IPS DF 6.9 (cell line): Measurements from ENCODE around the gene GBP5.
"Not testable (repeated sequence)": the region's sequence is repeated elsewhere in the genome, so short reads cannot be mapped to it uniquely, and the experiment has no call there.

Experiments used
- DNase-seq: peaks from one replicate; pipeline ENCODE4 v3.0.0-alpha.2; 2013; ENCODE audit warnings: low read depth, low spot score
- H3K27ac ChIP-seq: one replicate; pipeline ENCODE4 v1.5.1; 2013; ENCODE audit warnings: low read length, control low read depth
- H3K27me3 ChIP-seq: 2 replicates; pipeline ENCODE4 v1.6.1; 2013; ENCODE audit warnings: mild to moderate bottlenecking, low read length; ENCODE audit not compliant: control insufficient read depth, insufficient read depth
- H3K36me3 ChIP-seq: 2 replicates; pipeline ENCODE4 v1.6.1; 2013; ENCODE audit warnings: low read length; ENCODE audit not compliant: control insufficient read depth, insufficient read depth
- H3K4me1 ChIP-seq: 2 replicates; pipeline ENCODE4 v1.6.1; 2013; ENCODE audit warnings: low read length; ENCODE audit not compliant: control insufficient read depth, insufficient read depth
- H3K4me3 ChIP-seq: 2 replicates; pipeline ENCODE4 v1.5.1; 2013; ENCODE audit warnings: mild to moderate bottlenecking, low read length
- H3K9me3 ChIP-seq: 2 replicates; pipeline ENCODE4 v1.6.1; 2013; ENCODE audit warnings: low read length, inconsistent platforms; ENCODE audit not compliant: control insufficient read depth, insufficient read depth
- WGBS: extraction: QIAGEN DNeasy Blood & Tissue Kit; methylation state at CpG from one replicate; pipeline ENCODE4 v1.1.7; 2013; ENCODE audit warnings: mixed read lengths, missing lambda C conversion rate; ENCODE audit not compliant: insufficient read length, insufficient coverage; 5-methylcytosine and 5-hydroxymethylcytosine counted together

The GBP5 gene

DNA sequence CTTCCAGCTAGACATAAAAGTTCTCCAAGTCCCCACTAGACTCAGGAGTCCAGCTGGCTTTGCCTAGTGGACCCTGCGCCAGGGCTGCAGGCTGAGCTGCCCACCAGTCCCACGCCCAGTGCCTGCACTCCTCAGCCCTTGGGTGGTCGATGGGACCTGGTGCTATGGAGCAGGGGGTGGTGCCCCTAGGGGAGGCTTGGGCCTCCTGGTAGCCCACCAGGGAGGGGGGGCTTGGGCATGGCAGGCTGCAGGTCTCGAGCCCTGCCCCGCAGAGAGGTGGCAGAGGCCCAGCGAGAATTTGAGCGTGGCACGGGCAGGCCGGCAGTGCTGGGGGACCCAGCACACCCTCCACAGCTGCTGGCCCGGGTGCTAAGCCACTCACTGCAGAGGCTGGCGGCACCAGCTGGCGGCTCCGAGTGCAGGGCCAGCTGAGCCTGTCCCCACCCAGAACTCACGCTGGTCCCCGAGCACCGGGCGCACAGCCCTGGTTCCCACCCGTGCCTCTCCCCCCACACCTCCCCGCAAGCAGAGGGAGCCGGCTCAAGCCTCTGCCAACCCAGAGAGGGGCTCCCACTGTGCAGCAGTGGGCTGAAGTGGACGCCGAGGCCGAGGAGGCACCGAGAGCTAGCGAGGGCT, 30.2 kb upstream of the GBP5 start:
- H3K27me3 ChIP-seq = no peaks in the 10 kb centered on the region
- H3K27ac ChIP-seq = no peak overlapping the region
- no peaks in the 10 kb centered on the region for H3K36me3 ChIP-seq
- WGBS = no CpG with 5 or more reads among the region's 25 CpGs
- H3K4me1 ChIP-seq = no peaks in the 10 kb centered on the region
- no peak for DNase-seq
- H3K9me3 ChIP-seq = no peaks in the 10 kb centered on the region
- H3K4me3 ChIP-seq = no peak overlapping the region

DNA sequence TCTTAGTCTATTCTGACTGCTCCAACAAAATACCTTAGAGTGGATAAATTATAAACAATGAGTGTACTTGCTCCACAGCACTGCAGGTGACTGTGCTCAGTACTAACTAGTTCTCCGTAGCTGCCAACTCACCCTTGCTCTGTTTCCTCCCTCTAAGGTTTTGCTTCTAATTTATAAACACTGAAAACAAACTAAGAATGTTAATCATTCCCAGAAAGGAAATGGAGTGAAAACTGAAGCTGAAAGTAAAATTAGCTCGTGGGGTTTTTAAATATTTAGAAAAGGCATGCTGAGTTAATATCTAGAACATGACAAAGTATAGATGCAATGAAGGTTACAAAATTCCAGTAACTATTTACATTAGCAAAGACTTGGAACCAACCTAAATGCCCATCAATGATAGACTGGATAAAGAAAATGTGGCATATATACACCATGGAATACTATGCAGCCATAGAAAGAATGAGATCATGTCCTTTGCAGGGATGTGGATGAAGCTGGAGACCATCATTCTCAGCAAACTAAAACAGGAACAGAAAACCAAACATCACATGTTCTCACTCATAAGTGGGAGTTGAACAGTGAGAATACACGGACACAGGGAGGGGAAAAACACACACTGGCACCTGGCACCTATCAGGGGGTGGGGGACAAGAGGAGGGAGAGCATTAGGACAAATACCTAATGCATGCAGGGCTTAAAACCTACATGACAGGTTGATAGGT, 27.2 kb upstream of the GBP5 start:
- not testable (repeated sequence) for H3K27ac ChIP-seq, H3K27me3 ChIP-seq, H3K9me3 ChIP-seq, DNase-seq, H3K4me3 ChIP-seq, H3K36me3 ChIP-seq, H3K4me1 ChIP-seq
- no CpG with 5 or more reads among the region's 3 CpGs for WGBS

DNA sequence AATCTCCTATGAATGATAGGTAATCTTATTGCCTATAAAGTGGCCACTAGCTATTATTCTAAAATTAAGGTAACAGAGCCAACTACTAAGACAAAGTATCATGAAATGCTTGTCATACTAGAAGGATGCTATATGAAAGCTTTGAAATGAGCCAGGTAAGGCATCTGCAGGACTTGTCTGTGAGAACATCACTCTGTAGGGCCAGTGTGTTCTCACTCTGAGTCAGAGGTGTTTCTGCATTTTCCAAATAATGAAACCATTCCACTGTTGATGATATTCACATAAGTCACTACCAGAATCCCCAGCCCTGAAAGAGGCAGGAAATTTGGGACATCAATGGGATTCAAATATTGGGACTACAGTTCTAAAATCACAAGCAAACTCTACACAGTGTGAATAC, 25.8 kb upstream of the GBP5 start:
- Histone ChIP-seq H3K9me3 (no peaks in the 10 kb centered on the region), H3K4me1 (no peaks in the 10 kb centered on the region), H3K27me3 (no peaks in the 10 kb centered on the region), H3K27ac (no peak overlapping the region), H3K4me3 (no peak overlapping the region), H3K36me3 (no peaks in the 10 kb centered on the region)
- no peak for DNase-seq

DNA sequence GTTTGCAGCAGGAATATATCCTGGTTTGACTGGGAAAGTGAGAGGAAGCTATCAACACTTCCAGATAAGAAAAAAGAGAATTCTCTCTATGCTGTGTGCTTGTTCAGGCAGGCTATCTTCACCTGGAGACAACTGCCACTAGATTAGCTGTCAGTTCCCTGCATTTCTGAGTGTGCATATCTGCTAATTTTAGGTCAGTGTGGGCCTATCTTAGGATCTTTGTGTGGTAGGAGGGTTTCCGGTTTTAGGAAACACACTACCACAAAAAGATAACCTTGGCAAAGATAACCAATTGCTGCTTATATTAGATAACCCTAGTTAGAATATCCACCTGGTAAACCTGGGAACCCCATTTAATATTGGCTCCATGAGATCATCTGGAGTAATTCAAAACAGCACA, 22.5 kb upstream of the GBP5 start:
- H3K4me3 ChIP-seq = no peak overlapping the region
- no peaks in the 10 kb centered on the region for H3K9me3 ChIP-seq
- H3K27me3 ChIP-seq = no peaks in the 10 kb centered on the region
- no peaks in the 10 kb centered on the region for H3K36me3 ChIP-seq
- no CpG with 5 or more reads among the region's 1 CpG for WGBS
- no peaks in the 10 kb centered on the region for H3K4me1 ChIP-seq
- DNase-seq = no peak
- no peak overlapping the region for H3K27ac ChIP-seq

DNA sequence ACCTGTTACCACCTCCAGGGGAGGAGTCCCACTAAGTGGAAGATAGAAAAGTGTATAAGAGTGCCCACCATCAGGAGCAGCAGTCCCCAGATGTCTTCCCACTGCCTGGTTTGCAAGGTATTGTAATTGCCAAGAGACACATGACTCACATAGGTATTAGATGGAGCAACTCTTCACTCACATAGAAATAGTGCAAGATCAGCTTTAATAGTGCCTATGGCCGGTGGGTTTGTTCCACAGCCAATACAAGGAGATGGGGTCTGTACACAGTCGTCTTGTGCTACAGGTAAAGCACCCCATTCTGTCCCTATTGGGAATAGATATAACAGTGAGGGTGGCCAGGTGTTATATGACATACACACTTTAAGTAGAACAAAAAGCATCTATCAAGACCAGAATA, 18.6 kb upstream of the GBP5 start:
- WGBS = no CpG with 5 or more reads among the region's 2 CpGs
- Histone ChIP-seq H3K36me3 (no peaks in the 10 kb centered on the region), H3K27ac (no peak overlapping the region), H3K27me3 (no peaks in the 10 kb centered on the region), H3K4me3 (no peak overlapping the region), H3K9me3 (no peaks in the 10 kb centered on the region), H3K4me1 (no peaks in the 10 kb centered on the region)
- DNase-seq = no peak

DNA sequence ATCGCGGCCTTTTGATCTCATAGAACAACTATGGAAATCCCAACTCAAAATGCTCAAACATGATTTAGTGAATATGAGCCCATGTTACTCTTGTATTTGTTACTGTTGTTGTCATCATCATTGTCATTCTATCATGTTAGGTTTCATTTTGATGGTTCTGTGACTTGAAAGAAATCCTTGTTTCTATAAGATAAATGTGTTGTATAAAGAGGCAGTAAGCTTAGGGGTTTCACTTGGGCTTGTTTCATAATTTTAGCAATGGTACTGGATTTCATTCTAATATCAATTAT, 15.3 kb upstream of the GBP5 start:
- no CpG with 5 or more reads among the region's 2 CpGs for WGBS
- Histone ChIP-seq H3K9me3 (no peaks in the 10 kb centered on the region), H3K27ac (no peak overlapping the region), H3K4me3 (no peak overlapping the region), H3K27me3 (no peaks in the 10 kb centered on the region), H3K36me3 (no peaks in the 10 kb centered on the region), H3K4me1 (no peaks in the 10 kb centered on the region)
- no peak for DNase-seq

DNA sequence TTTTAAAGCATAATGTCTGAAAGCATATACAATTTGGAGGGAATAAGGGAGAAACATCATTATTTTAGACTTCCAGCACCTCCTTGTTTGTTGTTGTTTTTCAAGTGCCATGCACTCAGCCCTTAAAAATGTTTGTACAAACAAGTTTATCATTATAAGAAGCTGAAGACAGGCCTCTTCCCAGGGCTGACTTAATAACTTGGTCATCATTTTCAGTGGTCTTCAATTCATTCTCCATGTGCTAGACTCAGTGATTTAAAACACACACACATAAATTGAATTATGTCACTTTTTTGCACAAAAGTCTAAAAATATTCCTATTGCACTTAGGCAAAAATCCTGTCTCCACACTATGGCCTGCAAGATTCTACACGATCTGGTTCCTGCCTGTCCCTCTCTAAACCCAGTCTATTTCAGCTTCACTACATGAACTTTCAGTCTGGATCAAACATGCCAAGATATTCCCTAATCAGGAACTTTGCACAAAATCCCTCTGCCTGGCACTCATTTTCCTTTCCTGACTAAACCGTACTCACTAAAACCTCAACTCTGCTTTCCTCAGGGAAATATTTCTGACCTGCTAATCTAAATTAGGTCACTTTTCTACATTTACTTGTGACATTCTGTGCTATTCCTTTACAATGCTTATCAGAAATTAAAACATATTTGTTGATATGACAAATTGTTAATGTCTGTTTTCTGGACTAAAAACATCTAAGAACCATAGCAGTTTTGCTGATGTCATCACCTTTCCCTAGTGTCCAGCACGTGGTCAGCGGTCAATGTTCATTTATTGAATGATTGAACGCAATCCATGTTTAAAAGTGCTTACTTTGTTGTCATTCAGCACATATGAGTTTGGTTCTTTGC, 14.8 kb upstream of the GBP5 start:
- Histone ChIP-seq H3K4me3 (no peak overlapping the region), H3K4me1 (no peaks in the 10 kb centered on the region), H3K27ac (no peak overlapping the region), H3K9me3 (no peaks in the 10 kb centered on the region), H3K27me3 (no peaks in the 10 kb centered on the region), H3K36me3 (no peaks in the 10 kb centered on the region)
- no CpG with 5 or more reads among the region's 5 CpGs for WGBS
- DNase-seq = no peak

DNA sequence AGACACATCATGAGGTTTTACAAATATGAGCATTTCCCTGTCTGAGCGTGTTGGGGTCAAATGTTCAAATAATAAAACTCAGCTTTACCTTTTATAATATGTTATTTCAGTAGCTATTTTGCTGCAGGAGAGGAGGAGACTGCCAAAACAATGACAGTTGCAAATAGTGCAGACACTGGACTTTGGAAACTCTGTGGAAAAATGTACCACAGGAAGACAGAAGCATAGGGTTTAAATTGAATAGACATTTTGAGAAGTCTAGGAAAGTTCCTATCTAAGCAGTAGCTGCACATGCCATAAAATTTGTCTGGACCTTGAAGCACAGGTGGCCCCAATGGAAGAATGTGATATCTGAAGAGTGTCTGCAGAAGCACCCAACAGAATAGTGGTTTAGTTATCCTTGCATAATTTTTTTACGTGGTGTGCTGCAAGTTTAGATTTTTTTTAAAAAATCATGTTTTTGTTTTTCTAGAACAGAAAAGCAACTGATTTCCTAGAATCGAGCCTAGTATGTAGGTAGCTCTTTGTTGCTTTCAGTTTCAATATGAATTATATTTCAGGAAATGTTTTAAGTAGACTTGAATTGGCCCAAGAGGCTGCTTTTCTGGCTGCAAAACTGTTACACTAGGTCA, 14.0 kb upstream of the GBP5 start:
- Histone ChIP-seq H3K4me1 (no peaks in the 10 kb centered on the region), H3K36me3 (no peaks in the 10 kb centered on the region), H3K27ac (no peak overlapping the region), H3K27me3 (no peaks in the 10 kb centered on the region), H3K4me3 (no peak overlapping the region), H3K9me3 (no peaks in the 10 kb centered on the region)
- DNase-seq = no peak
- WGBS = no CpG with 5 or more reads among the region's 3 CpGs

DNA sequence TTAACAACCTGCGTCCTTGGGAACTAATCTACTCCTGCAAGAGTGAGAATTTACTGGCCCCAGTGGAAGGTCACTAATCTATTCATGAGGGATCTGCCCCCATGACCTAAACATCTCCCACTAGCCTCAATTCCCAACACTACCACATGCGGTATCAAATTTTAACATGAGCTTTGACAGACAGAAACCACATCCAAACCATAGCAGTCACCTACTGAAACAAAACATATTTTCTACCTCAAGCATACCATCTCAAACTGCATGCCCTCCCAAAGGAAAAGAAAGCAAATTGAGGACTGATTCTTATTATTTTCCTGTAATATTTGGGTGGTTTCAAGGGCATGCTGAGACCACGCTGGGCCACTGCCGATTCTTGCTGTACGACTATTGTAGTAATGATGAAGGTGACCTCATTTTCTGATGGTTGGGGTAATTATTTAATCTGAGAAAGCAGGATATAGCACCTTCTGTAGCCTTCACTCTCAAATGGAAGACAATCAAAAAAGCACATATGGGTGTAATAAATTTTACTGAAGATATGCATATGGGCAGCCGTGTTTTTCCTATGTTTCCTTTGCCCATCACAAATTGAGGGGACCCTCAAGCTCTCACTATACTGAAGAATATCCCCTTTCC, 13.2 kb upstream of the GBP5 start:
- no peak for DNase-seq
- Histone ChIP-seq H3K9me3 (no peaks in the 10 kb centered on the region), H3K36me3 (no peaks in the 10 kb centered on the region), H3K27ac (no peak overlapping the region), H3K27me3 (no peaks in the 10 kb centered on the region), H3K4me1 (no peaks in the 10 kb centered on the region), H3K4me3 (no peak overlapping the region)
- no CpG with 5 or more reads among the region's 6 CpGs for WGBS

DNA sequence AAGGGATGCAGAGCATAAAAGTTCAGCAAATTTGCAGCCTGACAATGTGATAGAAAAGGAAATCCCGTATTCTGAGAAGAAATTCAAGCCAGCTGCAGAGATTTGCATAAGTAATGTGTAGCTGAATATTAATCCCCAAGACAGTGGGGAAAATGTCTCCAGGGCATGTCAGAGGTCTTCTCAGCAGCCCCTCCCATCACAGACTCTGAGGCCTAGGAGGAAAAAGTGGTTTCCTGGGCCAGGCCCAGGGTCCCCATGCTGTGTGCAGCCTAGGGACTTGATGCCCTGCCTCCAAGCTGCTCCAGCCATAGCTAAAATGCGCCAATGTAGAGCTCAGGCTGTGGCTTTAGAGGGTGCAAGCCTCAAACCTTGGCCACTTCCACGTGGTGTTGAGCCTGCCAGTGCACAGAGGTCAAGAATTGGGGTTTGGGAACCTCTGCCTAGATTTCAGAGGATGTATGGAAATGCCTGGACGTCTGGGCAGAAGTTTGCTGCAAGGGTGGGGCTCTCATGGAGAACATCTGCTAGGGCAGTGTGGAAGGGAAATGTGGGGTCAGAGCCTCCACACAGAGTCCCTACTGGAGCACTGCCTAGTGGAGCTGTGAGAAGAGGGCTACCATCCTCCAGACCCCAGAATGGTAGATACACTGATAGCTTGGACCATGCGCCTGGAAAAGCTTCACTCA, 11.6 kb upstream of the GBP5 start:
- H3K27me3 ChIP-seq, H3K9me3 ChIP-seq, H3K27ac ChIP-seq, DNase-seq, H3K36me3 ChIP-seq, H3K4me3 ChIP-seq, H3K4me1 ChIP-seq: not testable (repeated sequence)
- no CpG with 5 or more reads among the region's 5 CpGs for WGBS
